HepG2 (cell line): Measurements from ENCODE around the gene SERPINI1. TPM values are rescaled to one million over a fixed set of nuclear protein-coding genes. Genes with fewer than 3 reads are reported as not detected.

ENCODE experiments used
- FOSL2 ChIP-seq: sonication (generic); formaldehyde crosslinking; IDR thresholded peaks from 2 replicates; pipeline ENCODE4 v1.4.0; 2020; ENCODE audit warnings: missing genetic modification reagents
- GTF2F1 ChIP-seq: fragments of 150-350 bp; IDR thresholded peaks from 2 replicates; pipeline ENCODE4 v1.6.1; 2014; ENCODE audit warnings: low read length
- HDAC1 ChIP-seq: sonication (generic); formaldehyde crosslinking; IDR thresholded peaks from 2 replicates; pipeline ENCODE4 v1.5.1; 2020; ENCODE audit warnings: mild to moderate bottlenecking, missing genetic modification reagents
- MTA3 ChIP-seq: sonication (generic); formaldehyde crosslinking; IDR thresholded peaks from 2 replicates; pipeline ENCODE4 v1.4.0; 2020; ENCODE audit warnings: missing genetic modification reagents
- NAIF1 ChIP-seq: sonication (generic); formaldehyde crosslinking; IDR thresholded peaks from 2 replicates; pipeline ENCODE4 v1.5.0; 2020; ENCODE audit warnings: mild to moderate bottlenecking, missing genetic modification reagents, borderline replicate concordance
- NFE2L1 ChIP-seq: sonication (generic); formaldehyde crosslinking; IDR thresholded peaks from 2 replicates; pipeline ENCODE4 v1.4.0; 2020; ENCODE audit warnings: missing genetic modification reagents, mild to moderate bottlenecking, borderline replicate concordance
- PITX1 ChIP-seq: sonication (generic); formaldehyde crosslinking; IDR thresholded peaks from 2 replicates; pipeline ENCODE4 v1.5.1; 2020; ENCODE audit warnings: mild to moderate bottlenecking, missing genetic modification reagents
- ZBTB38 ChIP-seq: sonication (generic); formaldehyde crosslinking; IDR thresholded peaks from 2 replicates; pipeline ENCODE4 v1.5.1; 2020; ENCODE audit warnings: mild to moderate bottlenecking, missing genetic modification reagents
- ZBTB43 ChIP-seq: sonication (generic); formaldehyde crosslinking; conservative IDR thresholded peaks from 2 replicates; pipeline ENCODE4 v1.4.0; 2020; ENCODE audit warnings: missing genetic modification reagents
- ZNF501 ChIP-seq: sonication (generic); formaldehyde crosslinking; IDR thresholded peaks from 2 replicates; pipeline ENCODE4 v1.5.1; 2020; ENCODE audit warnings: mild to moderate bottlenecking, moderate library complexity, missing genetic modification reagents
- ZNF629 ChIP-seq: sonication (generic); formaldehyde crosslinking; conservative IDR thresholded peaks from 2 replicates; pipeline ENCODE4 v1.5.0; 2020; ENCODE audit warnings: missing genetic modification reagents
- polyA plus RNA-seq, 8 experiments: library from polyadenylated mRNA; depleted of rRNA in 3 of 8; stranded (reverse) in 7 of 8; unstranded in 1 of 8; fragments of >200 nt; fragmentation: Illumina TruSeq in 4 of 8; extraction: Trizol in 4 of 8; gene quantifications; 2 replicates each; pipeline versions ENCODE4 v1.2.1 to v1.2.3, GENCODE V29; 2011 to 2016; ENCODE audit warnings: low read depth in 4 of 8, missing spikeins in 1 of 8, mixed read lengths in 1 of 8; ENCODE audit not compliant: insufficient read depth in 1 of 8
- total RNA-seq, 5 experiments: library from RNA; depleted of rRNA; stranded (reverse); fragments of >200 nt; fragmentation: Illumina TruSeq; extraction: Trizol; gene quantifications; 2 replicates each; pipeline ENCODE4 v1.2.3, GENCODE V29; 2016; ENCODE audit warnings: low read depth in 1 of 5
- TF ChIP-seq, protein P1 (sequence below): sonication (generic); formaldehyde crosslinking; conservative IDR thresholded peaks from 2 replicates; pipeline ENCODE4 v1.5.0; 2020; ENCODE audit warnings: missing genetic modification reagents
- TF ChIP-seq, protein P2 (sequence below): sonication (generic); formaldehyde crosslinking; IDR thresholded peaks from 2 replicates; pipeline ENCODE4 v1.4.0; 2020; ENCODE audit warnings: mild to moderate bottlenecking, low read depth, missing genetic modification reagents
- TF ChIP-seq, protein P3 (sequence below): sonication (generic); formaldehyde crosslinking; IDR thresholded peaks from 2 replicates; pipeline ENCODE4 v1.4.0; 2020; ENCODE audit warnings: low read depth, mild to moderate bottlenecking, missing genetic modification reagents

Gene SERPINI1
- total and polyA plus RNA-seq, 2 of the 13 experiments (the other 11 are each of a cell fraction or from before 2014, with no cell fraction given): 14.7 to 58.0 TPM

DNA sequence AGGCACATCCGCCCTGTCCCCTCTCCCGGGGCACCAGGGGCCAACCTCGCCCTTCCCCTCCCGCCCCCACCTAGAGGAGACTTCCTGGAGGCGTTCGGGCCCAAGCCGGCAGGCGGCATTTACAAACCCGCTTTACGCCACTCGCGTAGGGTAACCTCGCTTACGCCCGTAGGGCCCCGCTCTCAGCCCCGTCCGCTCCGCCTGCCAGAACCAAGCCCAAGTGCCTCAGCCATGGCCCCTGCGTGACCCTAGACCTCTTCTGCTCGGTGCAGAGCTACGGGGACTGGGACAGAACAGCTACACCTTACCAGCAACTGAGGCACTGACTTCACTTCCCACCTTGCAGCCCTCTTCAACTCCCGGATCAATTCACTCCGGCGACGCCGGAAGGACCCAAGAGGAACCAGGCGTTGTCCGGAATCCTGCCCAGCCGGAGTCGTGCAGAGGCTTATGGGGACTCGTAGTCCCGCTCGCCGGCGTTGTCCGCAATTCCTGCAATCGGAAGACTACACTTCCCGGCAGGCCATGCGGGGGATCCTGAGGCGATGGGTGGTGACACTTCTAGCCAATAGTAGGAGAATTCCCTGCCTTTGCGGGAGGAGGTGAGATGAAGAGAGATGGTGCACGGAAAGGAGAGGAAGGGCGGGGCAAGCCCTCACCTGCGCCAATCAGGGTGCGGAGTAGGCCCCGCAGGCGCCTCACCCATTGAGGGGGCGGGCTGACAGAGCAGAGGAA, 856 bp upstream of the SERPINI1 start, which contains the start of gene PDCD10 (continued):
- TF ChIP-seq ZNF501 (CRISPR knock-in tag): peak; percentile 85
- TF ChIP-seq NFE2L1 (CRISPR knock-in tag): no peak
- TF ChIP-seq, protein P1, sequence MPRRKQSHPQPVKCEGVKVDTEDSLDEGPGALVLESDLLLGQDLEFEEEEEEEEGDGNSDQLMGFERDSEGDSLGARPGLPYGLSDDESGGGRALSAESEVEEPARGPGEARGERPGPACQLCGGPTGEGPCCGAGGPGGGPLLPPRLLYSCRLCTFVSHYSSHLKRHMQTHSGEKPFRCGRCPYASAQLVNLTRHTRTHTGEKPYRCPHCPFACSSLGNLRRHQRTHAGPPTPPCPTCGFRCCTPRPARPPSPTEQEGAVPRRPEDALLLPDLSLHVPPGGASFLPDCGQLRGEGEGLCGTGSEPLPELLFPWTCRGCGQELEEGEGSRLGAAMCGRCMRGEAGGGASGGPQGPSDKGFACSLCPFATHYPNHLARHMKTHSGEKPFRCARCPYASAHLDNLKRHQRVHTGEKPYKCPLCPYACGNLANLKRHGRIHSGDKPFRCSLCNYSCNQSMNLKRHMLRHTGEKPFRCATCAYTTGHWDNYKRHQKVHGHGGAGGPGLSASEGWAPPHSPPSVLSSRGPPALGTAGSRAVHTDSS (CRISPR knock-in tag): no peak; the same call in 1 of the 2 replicates
- peak; percentile 53; the same call in 1 of the 2 replicates for TF ChIP-seq PITX1 (CRISPR knock-in tag)
- TF ChIP-seq, protein P2, sequence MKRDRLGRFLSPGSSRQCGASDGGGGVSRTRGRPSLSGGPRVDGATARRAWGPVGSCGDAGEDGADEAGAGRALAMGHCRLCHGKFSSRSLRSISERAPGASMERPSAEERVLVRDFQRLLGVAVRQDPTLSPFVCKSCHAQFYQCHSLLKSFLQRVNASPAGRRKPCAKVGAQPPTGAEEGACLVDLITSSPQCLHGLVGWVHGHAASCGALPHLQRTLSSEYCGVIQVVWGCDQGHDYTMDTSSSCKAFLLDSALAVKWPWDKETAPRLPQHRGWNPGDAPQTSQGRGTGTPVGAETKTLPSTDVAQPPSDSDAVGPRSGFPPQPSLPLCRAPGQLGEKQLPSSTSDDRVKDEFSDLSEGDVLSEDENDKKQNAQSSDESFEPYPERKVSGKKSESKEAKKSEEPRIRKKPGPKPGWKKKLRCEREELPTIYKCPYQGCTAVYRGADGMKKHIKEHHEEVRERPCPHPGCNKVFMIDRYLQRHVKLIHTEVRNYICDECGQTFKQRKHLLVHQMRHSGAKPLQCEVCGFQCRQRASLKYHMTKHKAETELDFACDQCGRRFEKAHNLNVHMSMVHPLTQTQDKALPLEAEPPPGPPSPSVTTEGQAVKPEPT (CRISPR knock-in tag): no peak
- TF ChIP-seq FOSL2: peak; percentile 43; the same call in 1 of the 2 replicates
- 0 out of 2 replicates have a peak, but pooled peaks have one; percentile 57 for TF ChIP-seq HDAC1
- TF ChIP-seq GTF2F1: no peak
- no peak for TF ChIP-seq ZBTB43 (CRISPR knock-in tag)
- TF ChIP-seq, protein P3, sequence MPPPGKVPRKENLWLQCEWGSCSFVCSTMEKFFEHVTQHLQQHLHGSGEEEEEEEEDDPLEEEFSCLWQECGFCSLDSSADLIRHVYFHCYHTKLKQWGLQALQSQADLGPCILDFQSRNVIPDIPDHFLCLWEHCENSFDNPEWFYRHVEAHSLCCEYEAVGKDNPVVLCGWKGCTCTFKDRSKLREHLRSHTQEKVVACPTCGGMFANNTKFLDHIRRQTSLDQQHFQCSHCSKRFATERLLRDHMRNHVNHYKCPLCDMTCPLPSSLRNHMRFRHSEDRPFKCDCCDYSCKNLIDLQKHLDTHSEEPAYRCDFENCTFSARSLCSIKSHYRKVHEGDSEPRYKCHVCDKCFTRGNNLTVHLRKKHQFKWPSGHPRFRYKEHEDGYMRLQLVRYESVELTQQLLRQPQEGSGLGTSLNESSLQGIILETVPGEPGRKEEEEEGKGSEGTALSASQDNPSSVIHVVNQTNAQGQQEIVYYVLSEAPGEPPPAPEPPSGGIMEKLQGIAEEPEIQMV (CRISPR knock-in tag): peak; percentile 97
- TF ChIP-seq ZBTB38 (CRISPR knock-in tag): peak; percentile 35; the same call in 1 of the 2 replicates
- no peak for TF ChIP-seq ZNF629 (CRISPR knock-in tag)
- no peak for TF ChIP-seq MTA3 (CRISPR knock-in tag)
- TF ChIP-seq NAIF1: peak; percentile 100
